Activated CD4-positive, alpha-beta memory T cell treated with anti-CD3 and anti-CD28 coated beads for 36 hours (primary cell): ENCODE results near the gene NCOA5. TPM values are rescaled to one million over a fixed set of nuclear protein-coding genes. Genes with fewer than 3 reads are reported as not detected.

Experiments used
- CTCF ChIA-PET: fragments of 350-600 bp; sonication (Branson Sonifier 250); formaldehyde crosslinking; loops from one replicate; lab custom pipeline; 2021; ENCODE audit warnings: antibody characterized with exemption, inconsistent platforms; lab: Charles Lee
- POLR2A ChIA-PET: fragments of 350-600 bp; sonication (Branson Sonifier 250); formaldehyde crosslinking; loops from one replicate; lab custom pipeline; 2021; ENCODE audit warnings: antibody characterized with exemption; lab: Charles Lee
- DNase-seq: peaks from one replicate; pipeline ENCODE4 v3.0.0-alpha.2; 2020
- H3K27ac Mint-ChIP-seq: one replicate; pipeline ENCODE4 v1.8.0; 2021; ENCODE audit warnings: mixed read lengths
- H3K27me3 Mint-ChIP-seq: one replicate; pipeline ENCODE4 v1.8.0; 2021; ENCODE audit warnings: mixed read lengths
- H3K36me3 Mint-ChIP-seq: one replicate; pipeline ENCODE4 v1.8.0; 2021; ENCODE audit warnings: mixed read lengths
- H3K4me1 Mint-ChIP-seq: one replicate; pipeline ENCODE4 v1.8.0; 2021; ENCODE audit warnings: low read depth, mixed read lengths
- H3K4me3 Mint-ChIP-seq: one replicate; pipeline ENCODE4 v1.8.0; 2021; ENCODE audit warnings: mild to moderate bottlenecking, mixed read lengths
- H3K9me3 Mint-ChIP-seq: one replicate; pipeline ENCODE4 v1.8.0; 2021; ENCODE audit warnings: mixed read lengths
- intact Hi-C: fragments of 100-400 bp; cut with micrococcal nuclease; formaldehyde crosslinking; loops from one replicate; pipeline ENCODE4 v1.15.1; 2023
- total RNA-seq, 2 experiments: library from RNA; stranded (reverse); gene quantifications; one replicate each; pipeline ENCODE4 v1.2.3, GENCODE V29; 2021

Gene NCOA5
- total RNA-seq, 2 experiments from 2014 or later: 13.1 to 13.7 TPM

GRCh38 chr20:46056970-46057855 is 32.5 kb downstream of the NCOA5 start:
- Mint-ChIP-seq H3K4me3 (no peak overlapping the region), H3K27ac (no peak overlapping the region), H3K27me3 (peaks cover 11% of the 10 kb centered on the region), H3K36me3 (peaks cover 24% of the 10 kb centered on the region), H3K9me3 (no peaks in the 10 kb centered on the region), H3K4me1 (peaks cover 39% of the 10 kb centered on the region)
- DNase-seq: peak; percentile 35
- CTCF ChIA-PET: interaction anchor here (2.8 kb wide), 1 partner anchor 43 kb away, joined by 11 read pairs; no protein-coding TSS in a partner anchor
- intact Hi-C loops: no loop called here
- POLR2A ChIA-PET: no interaction called here

GRCh38 chr20:46056027-46056833 is 33.5 kb downstream of the NCOA5 start:
- no peak overlapping the region for H3K4me3 Mint-ChIP-seq
- CTCF ChIA-PET: interaction anchor here (2.8 kb wide), 1 partner anchor 42 kb away, joined by 11 read pairs; no protein-coding TSS in a partner anchor
- H3K36me3 Mint-ChIP-seq: peaks cover 14% of the 10 kb centered on the region
- intact Hi-C loops: no loop called here
- POLR2A ChIA-PET: no interaction called here
- no peak for DNase-seq
- H3K4me1 Mint-ChIP-seq: peaks cover 30% of the 10 kb centered on the region
- no peak overlapping the region for H3K27ac Mint-ChIP-seq
- no peaks in the 10 kb centered on the region for H3K9me3 Mint-ChIP-seq
- H3K27me3 Mint-ChIP-seq: peaks cover 11% of the 10 kb centered on the region

- H3K4me1 Mint-ChIP-seq: peaks cover 21% of the 10 kb centered on the region
- H3K27me3 Mint-ChIP-seq: peaks cover 11% of the 10 kb centered on the region
These were observed 34.5 kb downstream of the NCOA5 start for GRCh38 chr20:46055269-46055668.

GRCh38 chr20:46054606-46055005 is 35.2 kb downstream of the NCOA5 start:
- Mint-ChIP-seq H3K4me1 (peaks cover 14% of the 10 kb centered on the region), H3K9me3 (no peaks in the 10 kb centered on the region), H3K27ac (no peak overlapping the region), H3K36me3 (peaks cover under 1% of the 10 kb centered on the region), H3K27me3 (peaks cover 11% of the 10 kb centered on the region), H3K4me3 (no peak overlapping the region)
- no peak for DNase-seq
- ChIA-PET POLR2A (no interaction called here), CTCF (no interaction called here)
- intact Hi-C loops: loop anchor here (2.0 kb wide), 1 partner anchor 54 kb away; no protein-coding TSS in a partner anchor

More at GRCh38 chr20:46055269-46055668, 34.5 kb downstream of the NCOA5 start:
- peaks cover 6% of the 10 kb centered on the region for H3K36me3 Mint-ChIP-seq
- ChIA-PET POLR2A (no interaction called here), CTCF (no interaction called here)
- no peak overlapping the region for H3K27ac Mint-ChIP-seq
- no peaks in the 10 kb centered on the region for H3K9me3 Mint-ChIP-seq
- H3K4me3 Mint-ChIP-seq: no peak overlapping the region
- no peak for DNase-seq
- intact Hi-C loops: loop anchor here (2.0 kb wide), 1 partner anchor 54 kb away; no protein-coding TSS in a partner anchor

GRCh38 chr20:46053416-46053815 is 36.3 kb downstream of the NCOA5 start:
- Mint-ChIP-seq H3K9me3 (no peaks in the 10 kb centered on the region), H3K4me3 (no peak overlapping the region), H3K4me1 (peaks cover 5% of the 10 kb centered on the region), H3K27ac (no peak overlapping the region), H3K27me3 (peaks cover 11% of the 10 kb centered on the region), H3K36me3 (no peaks in the 10 kb centered on the region)
- CTCF ChIA-PET: no interaction called here
- intact Hi-C loops: no loop called here
- DNase-seq: no peak
- POLR2A ChIA-PET: no interaction called here

- POLR2A ChIA-PET: no interaction called here
- Mint-ChIP-seq H3K4me3 (no peak overlapping the region), H3K27me3 (peaks cover 7% of the 10 kb centered on the region), H3K27ac (no peak overlapping the region), H3K4me1 (no peaks in the 10 kb centered on the region), H3K36me3 (no peaks in the 10 kb centered on the region), H3K9me3 (no peaks in the 10 kb centered on the region)
- intact Hi-C loops: no loop called here
- DNase-seq: no peak
- CTCF ChIA-PET: no interaction called here
These were observed 38.0 kb downstream of the NCOA5 start for GRCh38 chr20:46051556-46052308.

GRCh38 chr20:46050885-46051284 is 38.9 kb downstream of the NCOA5 start:
- CTCF ChIA-PET: interaction anchor here (1.7 kb wide), 1 partner anchor 28 kb away, joined by 4 read pairs; no protein-coding TSS in a partner anchor
- H3K4me1 Mint-ChIP-seq: no peaks in the 10 kb centered on the region
- H3K27ac Mint-ChIP-seq: no peak overlapping the region
- intact Hi-C loops: no loop called here
- H3K27me3 Mint-ChIP-seq: peaks cover 10% of the 10 kb centered on the region
- POLR2A ChIA-PET: no interaction called here
- no peaks in the 10 kb centered on the region for H3K9me3 Mint-ChIP-seq
- H3K36me3 Mint-ChIP-seq: no peaks in the 10 kb centered on the region
- H3K4me3 Mint-ChIP-seq: no peak overlapping the region
- no peak for DNase-seq

GRCh38 chr20:46050444-46050843 is 39.3 kb downstream of the NCOA5 start:
- DNase-seq: no peak
- ChIA-PET POLR2A (no interaction called here), CTCF (interaction anchor here (1.7 kb wide), 1 partner anchor 28 kb away, joined by 4 read pairs; no protein-coding TSS in a partner anchor)
- no peak overlapping the region for H3K27ac Mint-ChIP-seq
- no peaks in the 10 kb centered on the region for H3K4me1 Mint-ChIP-seq
- H3K27me3 Mint-ChIP-seq: peaks cover 12% of the 10 kb centered on the region
- H3K36me3 Mint-ChIP-seq: no peaks in the 10 kb centered on the region
- intact Hi-C loops: no loop called here
- no peaks in the 10 kb centered on the region for H3K9me3 Mint-ChIP-seq
- H3K4me3 Mint-ChIP-seq: no peak overlapping the region

- Mint-ChIP-seq H3K4me1 (no peaks in the 10 kb centered on the region), H3K27me3 (peaks cover 12% of the 10 kb centered on the region), H3K9me3 (no peaks in the 10 kb centered on the region), H3K4me3 (no peak overlapping the region), H3K36me3 (no peaks in the 10 kb centered on the region), H3K27ac (no peak overlapping the region)
- DNase-seq: no peak
- CTCF ChIA-PET: interaction anchor here (0.6 to 1.7 kb wide), 2 partner anchors 27 to 980 kb away, joined by 3 to 4 read pairs; no protein-coding TSS in a partner anchor
- intact Hi-C loops: no loop called here
- POLR2A ChIA-PET: no interaction called here
These were observed 39.9 kb downstream of the NCOA5 start for GRCh38 chr20:46049815-46050214.

- CTCF ChIA-PET: no interaction called here
- Mint-ChIP-seq H3K4me3 (no peak overlapping the region), H3K27ac (no peak overlapping the region), H3K36me3 (no peaks in the 10 kb centered on the region), H3K9me3 (no peaks in the 10 kb centered on the region), H3K27me3 (peaks cover 14% of the 10 kb centered on the region), H3K4me1 (no peaks in the 10 kb centered on the region)
- POLR2A ChIA-PET: no interaction called here
- no peak for DNase-seq
- intact Hi-C loops: no loop called here
These were observed 40.6 kb downstream of the NCOA5 start for GRCh38 chr20:46049190-46049589.

GRCh38 chr20:46047821-46048220 is 41.9 kb downstream of the NCOA5 start:
- ChIA-PET POLR2A (no interaction called here), CTCF (no interaction called here)
- H3K9me3 Mint-ChIP-seq: no peaks in the 10 kb centered on the region
- no peak overlapping the region for H3K4me3 Mint-ChIP-seq
- H3K4me1 Mint-ChIP-seq: no peaks in the 10 kb centered on the region
- H3K27me3 Mint-ChIP-seq: peaks cover 22% of the 10 kb centered on the region
- DNase-seq: no peak
- H3K36me3 Mint-ChIP-seq: no peaks in the 10 kb centered on the region
- H3K27ac Mint-ChIP-seq: no peak overlapping the region
- intact Hi-C loops: no loop called here
